Stimulated activated CD4-positive, alpha-beta T cell treated with anti-CD3 and anti-CD28 coated beads, Interleukin-2, amount 100 ng/mL, for 4 hours (primary cell): Measurements from ENCODE around the gene MRPL54.
A peak's percentile ranks its signal among the peaks of the same experiment; 100 is the strongest.
"Not testable (repeated sequence)": the region's sequence is repeated elsewhere in the genome, so short reads cannot be mapped to it uniquely, and the experiment has no call there.

Experiments
- DNase-seq: peaks from one replicate; pipeline ENCODE4 v3.0.0-alpha.2; 2020; ENCODE audit warnings: low read depth

The MRPL54 gene

GRCh38 chr19:3743486-3743885 lies 19.0 kb upstream of the MRPL54 start:
- no peak for DNase-seq

GRCh38 chr19:3745363-3746045 lies 17.0 kb upstream of the MRPL54 start:
- DNase-seq: no peak

GRCh38 chr19:3746371-3747056 lies 16.0 kb upstream of the MRPL54 start:
- DNase-seq: no peak

- DNase-seq: no peak
Observed at GRCh38 chr19:3748965-3749364, 13.5 kb upstream of the MRPL54 start.

GRCh38 chr19:3750211-3750610 lies 12.3 kb upstream of the MRPL54 start:
- no peak for DNase-seq

- no peak for DNase-seq
Observed at GRCh38 chr19:3751236-3751635, 11.2 kb upstream of the MRPL54 start.

- no peak for DNase-seq
Observed at GRCh38 chr19:3752492-3752891, 10.0 kb upstream of the MRPL54 start.

- no peak for DNase-seq
Observed at GRCh38 chr19:3753631-3754410, 8.7 kb upstream of the MRPL54 start.

GRCh38 chr19:3757705-3758104 lies 4.8 kb upstream of the MRPL54 start:
- not testable (repeated sequence) for DNase-seq

GRCh38 chr19:3758297-3758696 lies 4.2 kb upstream of the MRPL54 start:
- not testable (repeated sequence) for DNase-seq

GRCh38 chr19:3759482-3760254 lies 2.8 kb upstream of the MRPL54 start:
- DNase-seq: no peak

GRCh38 chr19:3760871-3761361 lies 1.6 kb upstream of the MRPL54 start:
- no peak for DNase-seq

GRCh38 chr19:3761382-3762129 lies 926 bp upstream of the MRPL54 start, which contains the start of gene APBA3:
APBA3 (minus strand) TSS chr19:3761692; CDS start chr19:3760264, 1,428 bp downstream.
- peak; percentile 92 for DNase-seq

- no peak for DNase-seq
Observed at GRCh38 chr19:3762130-3762473, 380 bp upstream of the MRPL54 start.

- DNase-seq: no peak
Observed at GRCh38 chr19:3765121-3765520, 2.6 kb downstream of the MRPL54 start.

- not testable (repeated sequence) for DNase-seq
Observed at GRCh38 chr19:3765757-3766156, 3.3 kb downstream of the MRPL54 start.

- DNase-seq: no peak
Observed at GRCh38 chr19:3766520-3766919, 4.0 kb downstream of the MRPL54 start.

- no peak for DNase-seq
Observed at GRCh38 chr19:3767050-3767449, 4.6 kb downstream of the MRPL54 start.

GRCh38 chr19:3768015-3768747 lies 5.7 kb downstream of the MRPL54 start:
- DNase-seq: no peak

GRCh38 chr19:3768748-3769099 lies 6.2 kb downstream of the MRPL54 start:
- no peak for DNase-seq

- DNase-seq: no peak
Observed at GRCh38 chr19:3769494-3769893, 7.0 kb downstream of the MRPL54 start.
